K562 (cell line): ENCODE data around the gene THSD8. TPM values are rescaled to one million over a fixed set of nuclear protein-coding genes. Genes with fewer than 3 reads are reported as not detected.

Source experiments
- CTBP1 ChIP-seq: fragments of 450-650 bp; IDR thresholded peaks from 2 replicates; pipeline ENCODE4 v1.6.1; 2016; ENCODE audit warnings: borderline replicate concordance
- KAT2B ChIP-seq: IDR thresholded peaks from one replicate; pipeline ENCODE4 v1.6.1; 2012; ENCODE audit warnings: low read depth, mild to moderate bottlenecking, control low read depth, inconsistent platforms, low read length, moderate library complexity
- NFYB ChIP-seq: IDR thresholded peaks from 2 replicates; pipeline ENCODE4 v1.6.1; 2011; ENCODE audit warnings: mild to moderate bottlenecking, moderate library complexity; ENCODE audit not compliant: insufficient read length; ENCODE audit errors: extremely low read depth
- PRMT5 ChIP-seq: sonication (generic); formaldehyde crosslinking; IDR thresholded peaks from 2 replicates; pipeline ENCODE4 v1.5.0; 2020; ENCODE audit warnings: missing genetic modification reagents
- RBM22 ChIP-seq: fragments of 200-400 bp; formaldehyde crosslinking; IDR thresholded peaks from 2 replicates; pipeline ENCODE4 v1.6.1; 2018; ENCODE audit warnings: low read length, low read depth; ENCODE audit not compliant: poor library complexity, severe bottlenecking
- ZNF175 ChIP-seq: fragments of 200-800 bp; sonication (Bioruptor generic); IDR thresholded peaks from 2 replicates; pipeline ENCODE4 v1.6.1; 2016; ENCODE audit warnings: low read depth, mild to moderate bottlenecking, missing genetic modification characterization, missing compliant biosample characterization
- polyA plus RNA-seq, 8 experiments: library from polyadenylated mRNA; depleted of rRNA in 4 of 8; stranded (reverse) in 5 of 8; unstranded in 3 of 8; fragments of >200 nt; fragmentation: Nextera tagmentation in 2 of 8; fragmentation: Illumina TruSeq in 1 of 8; extraction: Ambion mirVana in 2 of 8; extraction: Trizol in 1 of 8; gene quantifications; 2 replicates each; pipeline versions ENCODE4 v1.2.1 to v1.2.3, GENCODE V29; 2011 to 2014; ENCODE audit warnings: inconsistent platforms in 1 of 8, missing spikeins in 1 of 8
- total RNA-seq, 7 experiments: library from RNA; depleted of rRNA in 6 of 7; stranded (reverse); fragments of >200 nt in 6 of 7; fragmentation: Illumina TruSeq in 2 of 7; extraction: Trizol in 2 of 7; gene quantifications; 2 replicates each; pipeline versions ENCODE4 v1.2.1 to v1.2.3, GENCODE V29; 2011 to 2021; ENCODE audit warnings: low replicate concordance in 1 of 7
- TF ChIP-seq, protein P1 (sequence below), 2 experiments: fragments of 450-650 bp; formaldehyde crosslinking in 1 of 2; IDR thresholded peaks; 2 replicates each; pipeline versions ENCODE4 v1.4.0 to v1.6.1; 2014 to 2020; ENCODE audit warnings: mild to moderate bottlenecking in 2 of 2, borderline replicate concordance in 1 of 2, low read depth in 1 of 2
- TF ChIP-seq, protein P2 (sequence below): fragments of 250-450 bp; sonication (Bioruptor Pico); IDR thresholded peaks from 2 replicates; pipeline ENCODE4 v1.5.0; 2021
- TF ChIP-seq, protein P3 (sequence below): fragments of 150-350 bp; IDR thresholded peaks from 2 replicates; pipeline ENCODE4 v1.6.1; 2014; ENCODE audit warnings: low read depth, mild to moderate bottlenecking, low read length, borderline replicate concordance

THSD8 gene
- total and polyA plus RNA-seq, 9 of the 15 experiments (the other 6 are each of a cell fraction or from before 2014, with no cell fraction given): 8.4 to 42.4 (median 19.9) TPM; not detected in 2

DNA sequence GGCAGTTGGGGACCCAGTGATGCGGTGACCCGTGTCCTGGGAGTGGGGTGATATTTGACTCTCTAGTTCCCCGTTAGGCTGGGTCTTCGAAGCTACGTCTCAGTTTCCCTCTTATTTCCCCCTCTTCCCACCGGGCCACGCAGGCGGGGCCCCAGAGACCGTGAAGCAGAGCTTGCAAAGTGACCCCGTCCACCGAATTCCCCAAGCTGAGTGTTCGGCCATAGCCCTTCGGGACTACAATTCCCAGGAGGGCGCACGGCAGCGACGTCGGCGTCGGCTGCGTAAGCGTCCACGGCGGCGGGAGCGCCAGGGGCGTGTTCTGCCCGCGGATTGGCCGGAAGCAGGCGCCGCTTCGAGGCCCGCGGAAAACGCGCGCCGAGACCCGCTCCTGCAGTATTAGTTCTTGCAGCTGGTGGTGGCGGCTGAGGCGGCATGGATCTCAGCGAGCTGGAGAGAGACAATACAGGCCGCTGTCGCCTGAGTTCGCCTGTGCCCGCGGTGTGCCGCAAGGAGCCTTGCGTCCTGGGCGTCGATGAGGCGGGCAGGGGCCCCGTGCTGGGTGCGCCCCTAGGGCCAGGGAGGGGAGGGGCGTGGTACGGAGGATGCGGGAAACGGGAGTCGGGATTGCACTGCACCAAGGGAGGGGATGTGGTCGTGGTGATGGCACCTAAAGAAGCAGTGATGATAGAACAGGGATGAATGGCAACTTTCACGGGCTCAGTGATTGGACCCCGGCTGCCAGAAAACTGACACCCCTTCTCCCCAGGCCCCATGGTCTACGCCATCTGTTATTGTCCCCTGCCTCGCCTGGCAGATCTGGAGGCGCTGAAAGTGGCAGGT, 4.6 kb downstream of the THSD8 start, which contains the start of gene RNASEH2A (continued):
- TF ChIP-seq, protein P1, sequence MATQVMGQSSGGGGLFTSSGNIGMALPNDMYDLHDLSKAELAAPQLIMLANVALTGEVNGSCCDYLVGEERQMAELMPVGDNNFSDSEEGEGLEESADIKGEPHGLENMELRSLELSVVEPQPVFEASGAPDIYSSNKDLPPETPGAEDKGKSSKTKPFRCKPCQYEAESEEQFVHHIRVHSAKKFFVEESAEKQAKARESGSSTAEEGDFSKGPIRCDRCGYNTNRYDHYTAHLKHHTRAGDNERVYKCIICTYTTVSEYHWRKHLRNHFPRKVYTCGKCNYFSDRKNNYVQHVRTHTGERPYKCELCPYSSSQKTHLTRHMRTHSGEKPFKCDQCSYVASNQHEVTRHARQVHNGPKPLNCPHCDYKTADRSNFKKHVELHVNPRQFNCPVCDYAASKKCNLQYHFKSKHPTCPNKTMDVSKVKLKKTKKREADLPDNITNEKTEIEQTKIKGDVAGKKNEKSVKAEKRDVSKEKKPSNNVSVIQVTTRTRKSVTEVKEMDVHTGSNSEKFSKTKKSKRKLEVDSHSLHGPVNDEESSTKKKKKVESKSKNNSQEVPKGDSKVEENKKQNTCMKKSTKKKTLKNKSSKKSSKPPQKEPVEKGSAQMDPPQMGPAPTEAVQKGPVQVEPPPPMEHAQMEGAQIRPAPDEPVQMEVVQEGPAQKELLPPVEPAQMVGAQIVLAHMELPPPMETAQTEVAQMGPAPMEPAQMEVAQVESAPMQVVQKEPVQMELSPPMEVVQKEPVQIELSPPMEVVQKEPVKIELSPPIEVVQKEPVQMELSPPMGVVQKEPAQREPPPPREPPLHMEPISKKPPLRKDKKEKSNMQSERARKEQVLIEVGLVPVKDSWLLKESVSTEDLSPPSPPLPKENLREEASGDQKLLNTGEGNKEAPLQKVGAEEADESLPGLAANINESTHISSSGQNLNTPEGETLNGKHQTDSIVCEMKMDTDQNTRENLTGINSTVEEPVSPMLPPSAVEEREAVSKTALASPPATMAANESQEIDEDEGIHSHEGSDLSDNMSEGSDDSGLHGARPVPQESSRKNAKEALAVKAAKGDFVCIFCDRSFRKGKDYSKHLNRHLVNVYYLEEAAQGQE (IDR thresholded peaks at IDR 0.05; ENCODE audit: borderline replicate concordance): no peak
- TF ChIP-seq, protein P1 (CRISPR knock-in tag; IDR thresholded peaks at IDR 0.05; ENCODE audit: low read depth): no peak
- TF ChIP-seq RBM22: no peak
- TF ChIP-seq CTBP1: peak; percentile 92
- TF ChIP-seq, protein P2, sequence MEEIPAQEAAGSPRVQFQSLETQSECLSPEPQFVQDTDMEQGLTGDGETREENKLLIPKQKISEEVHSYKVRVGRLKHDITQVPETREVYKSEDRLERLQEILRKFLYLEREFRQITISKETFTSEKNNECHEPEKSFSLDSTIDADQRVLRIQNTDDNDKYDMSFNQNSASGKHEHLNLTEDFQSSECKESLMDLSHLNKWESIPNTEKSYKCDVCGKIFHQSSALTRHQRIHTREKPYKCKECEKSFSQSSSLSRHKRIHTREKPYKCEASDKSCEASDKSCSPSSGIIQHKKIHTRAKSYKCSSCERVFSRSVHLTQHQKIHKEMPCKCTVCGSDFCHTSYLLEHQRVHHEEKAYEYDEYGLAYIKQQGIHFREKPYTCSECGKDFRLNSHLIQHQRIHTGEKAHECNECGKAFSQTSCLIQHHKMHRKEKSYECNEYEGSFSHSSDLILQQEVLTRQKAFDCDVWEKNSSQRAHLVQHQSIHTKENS (CRISPR knock-in tag): no peak
- TF ChIP-seq, protein P3, sequence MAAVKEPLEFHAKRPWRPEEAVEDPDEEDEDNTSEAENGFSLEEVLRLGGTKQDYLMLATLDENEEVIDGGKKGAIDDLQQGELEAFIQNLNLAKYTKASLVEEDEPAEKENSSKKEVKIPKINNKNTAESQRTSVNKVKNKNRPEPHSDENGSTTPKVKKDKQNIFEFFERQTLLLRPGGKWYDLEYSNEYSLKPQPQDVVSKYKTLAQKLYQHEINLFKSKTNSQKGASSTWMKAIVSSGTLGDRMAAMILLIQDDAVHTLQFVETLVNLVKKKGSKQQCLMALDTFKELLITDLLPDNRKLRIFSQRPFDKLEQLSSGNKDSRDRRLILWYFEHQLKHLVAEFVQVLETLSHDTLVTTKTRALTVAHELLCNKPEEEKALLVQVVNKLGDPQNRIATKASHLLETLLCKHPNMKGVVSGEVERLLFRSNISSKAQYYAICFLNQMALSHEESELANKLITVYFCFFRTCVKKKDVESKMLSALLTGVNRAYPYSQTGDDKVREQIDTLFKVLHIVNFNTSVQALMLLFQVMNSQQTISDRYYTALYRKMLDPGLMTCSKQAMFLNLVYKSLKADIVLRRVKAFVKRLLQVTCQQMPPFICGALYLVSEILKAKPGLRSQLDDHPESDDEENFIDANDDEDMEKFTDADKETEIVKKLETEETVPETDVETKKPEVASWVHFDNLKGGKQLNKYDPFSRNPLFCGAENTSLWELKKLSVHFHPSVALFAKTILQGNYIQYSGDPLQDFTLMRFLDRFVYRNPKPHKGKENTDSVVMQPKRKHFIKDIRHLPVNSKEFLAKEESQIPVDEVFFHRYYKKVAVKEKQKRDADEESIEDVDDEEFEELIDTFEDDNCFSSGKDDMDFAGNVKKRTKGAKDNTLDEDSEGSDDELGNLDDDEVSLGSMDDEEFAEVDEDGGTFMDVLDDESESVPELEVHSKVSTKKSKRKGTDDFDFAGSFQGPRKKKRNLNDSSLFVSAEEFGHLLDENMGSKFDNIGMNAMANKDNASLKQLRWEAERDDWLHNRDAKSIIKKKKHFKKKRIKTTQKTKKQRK: no peak
- no peak for TF ChIP-seq NFYB
- TF ChIP-seq KAT2B: no peak
- TF ChIP-seq ZNF175 (CRISPR knock-in tag): no peak
- TF ChIP-seq PRMT5 (CRISPR knock-in tag): no peak
